ENCODE results near the gene ANO8.

DNA sequence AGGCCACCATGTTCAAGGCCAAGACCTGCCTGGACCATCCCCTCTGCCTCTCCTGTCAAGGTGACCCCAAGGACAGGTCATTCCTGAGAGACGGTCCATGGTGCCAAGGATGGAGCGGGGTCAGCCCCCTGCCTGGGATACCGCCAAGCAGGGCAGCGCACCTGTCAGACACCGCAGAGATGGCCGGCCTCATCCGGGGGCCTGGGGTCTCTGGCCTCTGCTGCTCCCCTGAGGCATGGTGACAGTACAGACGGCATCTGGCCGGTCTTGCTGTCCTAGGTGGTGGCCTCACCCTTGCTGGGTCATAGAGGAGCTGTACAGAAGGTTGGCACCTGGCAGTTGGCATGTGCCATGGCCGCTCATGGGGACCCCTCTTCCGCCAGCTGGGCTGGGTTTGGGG, 14.2 kb downstream of the ANO8 start:
- TF ChIP-seq, protein P1, sequence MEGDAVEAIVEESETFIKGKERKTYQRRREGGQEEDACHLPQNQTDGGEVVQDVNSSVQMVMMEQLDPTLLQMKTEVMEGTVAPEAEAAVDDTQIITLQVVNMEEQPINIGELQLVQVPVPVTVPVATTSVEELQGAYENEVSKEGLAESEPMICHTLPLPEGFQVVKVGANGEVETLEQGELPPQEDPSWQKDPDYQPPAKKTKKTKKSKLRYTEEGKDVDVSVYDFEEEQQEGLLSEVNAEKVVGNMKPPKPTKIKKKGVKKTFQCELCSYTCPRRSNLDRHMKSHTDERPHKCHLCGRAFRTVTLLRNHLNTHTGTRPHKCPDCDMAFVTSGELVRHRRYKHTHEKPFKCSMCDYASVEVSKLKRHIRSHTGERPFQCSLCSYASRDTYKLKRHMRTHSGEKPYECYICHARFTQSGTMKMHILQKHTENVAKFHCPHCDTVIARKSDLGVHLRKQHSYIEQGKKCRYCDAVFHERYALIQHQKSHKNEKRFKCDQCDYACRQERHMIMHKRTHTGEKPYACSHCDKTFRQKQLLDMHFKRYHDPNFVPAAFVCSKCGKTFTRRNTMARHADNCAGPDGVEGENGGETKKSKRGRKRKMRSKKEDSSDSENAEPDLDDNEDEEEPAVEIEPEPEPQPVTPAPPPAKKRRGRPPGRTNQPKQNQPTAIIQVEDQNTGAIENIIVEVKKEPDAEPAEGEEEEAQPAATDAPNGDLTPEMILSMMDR (IDR thresholded peaks at IDR 0.05) = no peak
- no peak for TF ChIP-seq POLR2A (IDR thresholded peaks at IDR 0.05)

Data from body of pancreas (tissue), 4 donors.